ENCODE results near the gene PTGDR2.

DNA sequence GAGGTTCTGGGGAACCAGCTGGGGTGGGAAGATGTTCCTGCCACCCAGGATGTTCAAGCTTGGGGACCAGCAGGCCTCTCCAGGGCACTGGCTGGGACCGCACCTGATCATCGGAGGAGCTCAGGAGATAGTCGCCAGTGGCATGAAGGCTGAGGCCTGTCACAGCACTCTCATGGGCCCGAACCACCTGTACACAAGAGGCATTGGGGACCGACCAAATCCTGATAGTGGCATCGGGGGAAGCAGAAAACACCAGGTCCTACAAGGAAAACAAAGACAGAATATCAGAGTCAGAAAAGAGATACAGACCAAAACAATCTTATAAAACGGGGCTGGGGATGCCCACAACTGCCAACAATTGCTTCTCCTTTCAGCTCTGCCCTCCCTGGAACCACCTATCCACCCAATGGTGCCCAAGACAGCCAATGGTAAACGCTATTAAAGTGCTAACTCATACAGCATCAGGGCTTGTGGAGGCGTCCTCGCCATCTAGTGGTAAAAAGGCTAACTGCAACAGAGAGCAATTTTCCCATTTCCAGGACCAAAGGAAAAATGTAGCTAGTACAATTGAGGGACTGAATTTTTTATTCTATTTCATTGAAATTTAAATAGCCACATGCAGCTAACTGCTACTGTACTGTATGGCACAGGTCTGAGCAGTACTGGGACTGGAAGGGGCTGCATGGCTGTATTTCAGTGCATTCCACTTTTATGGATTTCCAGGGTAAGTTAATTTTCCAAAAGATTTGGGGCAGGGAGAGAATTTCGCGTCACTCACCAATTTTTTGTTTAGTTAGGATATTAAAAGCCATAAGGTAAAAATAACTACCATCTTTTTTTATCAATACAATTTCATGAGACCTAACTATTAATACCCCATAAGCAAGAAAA is 43.5 kb upstream of the PTGDR2 start:
- TF ChIP-seq CTCF (conservative IDR thresholded peaks at IDR 0.05 in 1 of 2, IDR thresholded peaks at IDR 0.05 in 1 of 2; ENCODE audit: low read depth in 1 of 2, low read length in 2 of 2) (peak; percentile 97 to 99), EZH2 (IDR thresholded peaks at IDR 0.05; ENCODE audit: low read length, missing control alignments) (no peak)

All from fibroblast of lung (primary cell).